Stromal cell of bone marrow (primary cell): ENCODE measurements around the gene FFAR1.

Source experiments
- DNase-seq: peaks from one replicate; pipeline ENCODE4 v3.0.0-alpha.2; 2012; ENCODE audit warnings: low read depth

FFAR1 gene

GRCh38 chr19:35347171-35347929 is at the start of gene FFAR1:
Gene FFAR1 (plus strand): TSS chr19:35347902. CDS start chr19:35351552, 3,650 bp downstream.
- DNase-seq = no peak

DNA sequence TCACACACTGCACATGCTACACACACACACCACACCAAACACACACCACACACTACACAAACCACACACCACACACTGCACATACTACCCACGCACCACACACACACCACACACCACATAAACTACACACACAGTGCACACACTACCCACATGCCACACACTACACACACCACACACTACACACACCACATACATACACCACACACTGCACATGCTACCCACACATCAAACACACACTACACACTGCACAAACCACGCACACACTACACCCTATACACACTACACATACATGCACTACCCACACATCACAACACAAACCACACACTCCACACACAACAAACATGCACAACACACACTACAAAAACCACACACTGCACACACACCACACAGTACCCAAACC is 49.8 kb upstream of the FFAR1 start:
- no peak for DNase-seq

- no peak for DNase-seq
These were observed 49.1 kb upstream of the FFAR1 start for GRCh38 chr19:35298561-35298972.

DNA sequence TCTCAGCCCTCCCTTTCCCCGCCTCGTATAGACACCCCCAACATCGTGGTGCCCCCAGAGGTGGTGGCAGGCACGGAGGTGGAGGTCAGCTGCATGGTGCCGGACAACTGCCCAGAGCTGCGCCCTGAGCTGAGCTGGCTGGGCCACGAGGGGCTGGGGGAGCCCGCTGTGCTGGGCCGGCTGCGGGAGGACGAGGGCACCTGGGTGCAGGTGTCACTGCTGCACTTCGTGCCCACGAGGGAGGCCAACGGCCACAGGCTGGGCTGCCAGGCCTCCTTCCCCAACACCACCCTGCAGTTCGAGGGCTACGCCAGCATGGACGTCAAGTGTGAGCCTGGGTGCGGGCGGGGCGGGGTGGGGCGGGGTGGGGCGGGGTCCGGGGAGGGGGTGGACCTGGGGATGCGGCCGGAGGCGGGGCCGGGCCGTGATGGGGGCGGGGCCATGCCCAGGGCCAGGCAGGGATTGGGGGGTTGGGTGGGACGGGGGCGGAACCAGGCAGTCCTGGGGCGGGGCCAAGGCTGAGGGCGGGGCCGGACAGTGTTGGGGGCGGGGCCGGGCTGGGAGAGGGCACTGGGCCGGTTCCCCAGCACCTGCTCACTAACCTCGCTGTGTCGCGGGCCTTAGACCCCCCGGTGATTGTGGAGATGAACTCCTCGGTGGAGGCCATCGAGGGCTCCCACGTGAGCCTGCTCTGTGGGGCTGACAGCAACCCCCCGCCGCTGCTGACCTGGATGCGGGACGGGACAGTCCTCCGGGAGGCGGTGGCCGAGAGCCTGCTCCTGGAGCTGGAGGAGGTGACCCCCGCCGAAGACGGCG is 48.0 kb upstream of the FFAR1 start:
- no peak for DNase-seq

DNA sequence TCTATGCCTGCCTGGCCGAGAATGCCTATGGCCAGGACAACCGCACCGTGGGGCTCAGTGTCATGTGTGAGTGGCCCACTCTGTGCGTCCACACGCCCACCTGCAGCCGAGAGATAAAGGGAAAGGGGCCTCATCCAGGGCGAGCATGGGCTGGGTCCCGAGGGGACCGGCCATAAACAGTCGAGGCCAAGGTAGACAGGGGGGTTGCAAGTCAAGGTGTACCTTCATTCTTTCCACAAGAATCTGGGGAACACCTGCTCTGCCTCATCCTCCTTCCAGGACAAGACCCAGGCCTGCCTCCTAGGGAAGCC is 47.4 kb upstream of the FFAR1 start:
- DNase-seq = no peak

GRCh38 chr19:35301961-35302360 is 45.7 kb upstream of the FFAR1 start:
- no peak for DNase-seq

GRCh38 chr19:35302446-35302845 is 45.3 kb upstream of the FFAR1 start:
- DNase-seq = no peak

GRCh38 chr19:35303357-35303915 is 44.3 kb upstream of the FFAR1 start:
- DNase-seq = no peak

DNA sequence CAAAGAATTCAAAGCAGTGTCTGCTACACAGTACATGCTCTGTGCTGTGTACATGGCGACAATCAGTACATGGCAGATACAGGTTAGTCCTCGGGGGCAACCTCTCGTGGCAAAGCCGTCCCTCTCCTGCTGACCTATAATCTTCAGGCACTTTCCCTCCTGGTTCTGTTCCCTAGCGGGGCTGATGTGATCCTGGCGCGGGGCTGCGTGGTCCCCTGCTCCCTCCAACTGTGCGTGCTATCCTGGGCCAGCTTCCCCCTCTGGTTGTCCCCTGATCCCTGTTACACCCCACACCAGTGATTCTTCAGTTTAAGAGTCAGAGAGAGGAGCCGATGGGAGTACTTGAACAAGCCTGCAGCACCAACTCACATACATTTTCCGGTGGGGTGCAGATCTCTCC is 43.7 kb upstream of the FFAR1 start:
- DNase-seq = no peak

DNA sequence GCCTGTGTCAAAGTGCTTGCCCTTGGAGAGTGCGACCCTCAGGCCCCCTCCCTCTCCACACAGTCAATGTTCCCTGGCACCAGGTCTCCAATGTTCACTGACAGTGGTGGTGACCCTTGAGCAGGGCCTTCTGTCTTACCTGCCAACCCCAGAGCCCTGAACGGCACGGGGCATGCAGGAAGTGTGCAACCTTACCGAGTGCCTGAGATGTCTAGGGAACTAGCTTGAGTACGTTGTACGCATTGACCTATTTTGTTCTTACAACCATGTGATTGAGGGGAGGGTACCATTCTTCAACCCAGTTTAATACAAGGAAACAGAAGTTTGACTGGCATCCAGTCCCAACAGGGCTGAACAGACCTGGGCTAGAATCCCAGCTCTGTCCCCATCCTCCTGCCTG is 42.5 kb upstream of the FFAR1 start:
- no peak for DNase-seq

DNA sequence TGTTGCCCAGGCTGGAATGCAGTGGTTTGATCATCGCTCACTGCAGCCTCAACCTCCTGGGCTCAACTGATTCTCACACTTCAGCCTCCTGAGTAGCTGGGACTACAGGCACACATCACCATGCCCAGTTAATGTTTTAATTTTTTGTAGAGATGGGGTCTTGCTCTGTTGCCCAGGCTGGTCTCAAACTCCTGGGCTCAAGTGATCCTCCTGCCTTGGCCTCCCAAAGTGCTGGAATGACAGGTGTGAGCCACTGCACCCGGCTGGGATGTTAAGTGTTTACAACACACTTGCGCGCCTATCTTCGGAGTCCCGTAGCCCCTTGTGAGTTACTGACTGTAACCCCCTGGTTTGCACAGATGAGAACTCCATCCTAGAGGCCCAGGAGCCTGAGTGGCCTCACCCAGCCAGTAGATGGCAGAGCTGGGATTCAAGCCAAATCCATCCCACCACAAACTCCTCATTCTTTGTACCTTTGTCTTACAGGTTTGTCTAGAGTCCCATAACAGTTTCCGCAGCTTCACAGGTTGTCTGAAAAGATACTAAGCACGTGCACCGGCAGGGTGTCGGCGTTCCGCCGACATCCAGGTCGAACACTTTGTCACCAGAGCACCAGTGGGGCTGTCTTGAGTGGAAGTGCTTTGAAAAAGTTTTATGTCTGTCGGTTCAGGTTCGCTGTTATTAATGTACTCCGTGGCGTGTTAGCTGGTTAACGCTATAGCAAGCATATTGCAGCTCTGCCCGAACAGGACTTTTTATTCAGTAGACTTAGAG is 41.0 kb upstream of the FFAR1 start:
- DNase-seq = no peak

DNA sequence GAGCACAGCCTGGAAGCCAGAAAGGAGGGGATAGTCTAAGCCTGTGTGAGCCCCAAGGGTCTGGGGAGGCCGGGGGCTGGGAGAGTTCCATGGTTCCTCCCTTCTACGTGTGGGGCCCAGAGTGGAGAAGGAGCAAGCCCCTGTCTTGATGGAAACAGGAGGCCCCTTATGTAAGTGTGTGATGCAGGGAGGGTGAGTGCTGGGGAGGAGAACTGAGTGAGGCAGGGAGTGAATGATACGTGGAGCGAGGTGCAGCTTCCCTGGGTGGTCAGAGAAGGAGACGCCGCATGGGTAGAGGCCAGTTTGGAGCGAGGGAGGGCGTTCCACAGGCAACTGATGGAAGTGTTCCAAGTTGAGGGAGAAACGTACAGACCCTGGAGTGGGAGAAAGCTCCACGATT is 39.8 kb upstream of the FFAR1 start:
- DNase-seq = no peak

DNA sequence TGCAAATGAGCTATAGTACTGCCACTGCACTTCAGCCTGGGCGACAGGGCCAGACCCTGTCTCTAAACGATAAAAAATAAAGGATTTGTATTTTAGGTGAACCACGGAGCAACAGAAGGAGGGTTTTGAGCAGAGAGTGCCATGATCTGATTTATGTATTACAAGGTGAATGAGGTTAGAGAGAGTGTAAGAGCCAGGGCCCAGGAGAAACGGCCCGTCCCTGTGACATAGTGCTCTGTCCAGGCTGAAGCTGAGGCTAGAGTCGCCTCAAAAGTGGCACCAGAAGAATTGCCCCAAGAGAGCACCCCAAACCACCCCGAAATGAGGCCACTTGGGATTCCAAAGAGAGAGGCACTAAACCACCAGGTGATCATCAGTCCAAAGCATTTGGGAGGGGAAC is 38.8 kb upstream of the FFAR1 start:
- no peak for DNase-seq

GRCh38 chr19:35309481-35310279 is 38.0 kb upstream of the FFAR1 start:
- no peak for DNase-seq

DNA sequence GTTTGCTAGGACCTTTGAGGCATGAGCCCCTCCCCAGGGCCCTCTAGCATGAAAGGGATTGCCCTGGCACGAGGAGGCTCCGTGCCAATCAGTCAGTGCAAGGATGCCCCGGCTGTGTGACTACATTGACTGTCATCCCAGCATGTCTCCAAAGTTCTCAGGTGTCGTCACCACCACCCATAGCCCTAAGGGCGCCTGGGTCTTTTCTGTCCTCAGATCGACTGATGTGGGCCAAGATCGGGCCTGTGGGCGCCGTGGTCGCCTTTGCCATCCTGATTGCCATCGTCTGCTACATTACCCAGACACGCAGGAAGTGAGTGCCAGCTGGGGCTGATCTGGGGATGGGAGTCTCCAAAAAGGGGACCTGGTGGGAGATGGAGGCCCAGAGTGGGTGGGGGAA is 37.4 kb upstream of the FFAR1 start:
- no peak for DNase-seq

DNA sequence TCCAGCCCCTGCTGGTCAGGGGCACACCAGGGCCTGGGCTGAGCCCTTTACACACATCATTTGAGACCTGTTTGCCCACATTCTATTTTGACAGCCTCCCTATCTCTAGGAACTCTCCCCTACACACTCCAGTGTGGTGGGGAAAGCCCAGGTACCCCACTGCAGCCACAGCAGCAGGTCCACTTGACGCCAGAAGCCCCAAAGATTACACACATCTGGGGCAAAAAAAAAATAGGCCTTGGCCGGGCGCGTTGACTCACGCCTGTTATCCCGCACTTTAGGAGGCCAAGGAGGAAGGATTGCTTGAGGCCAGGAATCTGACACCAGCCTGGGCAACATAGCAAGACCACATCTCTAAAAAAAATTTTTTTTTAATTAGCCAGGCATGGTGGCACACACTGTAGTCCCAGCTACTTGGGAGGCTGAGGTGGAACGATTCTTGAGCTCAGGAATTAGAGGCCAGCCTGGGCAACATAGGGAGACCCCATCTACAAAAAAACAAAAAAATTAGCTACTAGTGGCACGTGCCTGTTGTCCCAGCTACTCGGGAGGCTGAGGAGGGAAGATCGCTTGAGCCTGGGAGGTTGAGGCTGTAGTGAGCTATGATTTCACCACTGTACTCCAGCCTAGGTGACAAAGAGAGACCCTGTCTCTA is 36.8 kb upstream of the FFAR1 start:
- no peak for DNase-seq

GRCh38 chr19:35311901-35312665 is 35.6 kb upstream of the FFAR1 start:
- DNase-seq = no peak

DNA sequence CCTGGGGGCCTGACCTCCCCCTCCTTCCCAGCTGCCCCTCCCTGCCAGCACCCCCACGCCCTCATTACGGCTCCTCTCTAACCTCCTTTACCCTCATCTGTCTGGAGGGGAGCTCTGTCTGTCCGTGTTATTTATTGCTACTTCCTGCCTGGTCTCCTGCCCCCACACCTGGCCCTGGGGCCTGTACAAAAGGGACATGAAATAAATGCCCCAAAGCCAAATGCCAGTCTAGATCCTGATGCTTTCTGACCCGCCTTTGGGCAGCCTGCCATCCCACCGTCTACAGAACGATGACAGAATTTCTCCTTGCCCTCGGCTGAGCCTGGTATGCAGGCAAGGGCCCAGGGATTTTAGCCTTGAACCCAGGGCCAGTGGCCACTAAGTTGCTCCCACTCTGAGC is 34.1 kb upstream of the FFAR1 start:
- DNase-seq = no peak

DNA sequence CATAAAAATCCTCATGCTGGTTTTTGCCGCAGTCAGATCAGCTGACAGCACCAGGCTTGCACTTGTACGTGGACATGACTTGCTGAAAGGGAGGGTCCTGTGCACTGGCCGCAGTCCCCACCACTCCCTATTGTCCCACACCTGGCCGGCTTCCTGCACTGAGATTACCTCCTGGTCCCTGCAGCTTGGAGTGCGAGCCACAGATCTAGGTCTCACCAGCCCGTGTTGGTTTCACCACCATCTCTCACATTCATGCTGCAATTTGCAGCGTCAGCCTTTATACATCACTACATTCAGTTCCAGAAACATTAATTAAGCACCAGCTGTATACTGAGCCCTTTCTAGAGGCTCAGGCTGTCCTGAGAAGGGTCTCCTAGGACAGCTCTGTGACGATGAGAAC is 33.7 kb upstream of the FFAR1 start:
- DNase-seq = no peak

DNA sequence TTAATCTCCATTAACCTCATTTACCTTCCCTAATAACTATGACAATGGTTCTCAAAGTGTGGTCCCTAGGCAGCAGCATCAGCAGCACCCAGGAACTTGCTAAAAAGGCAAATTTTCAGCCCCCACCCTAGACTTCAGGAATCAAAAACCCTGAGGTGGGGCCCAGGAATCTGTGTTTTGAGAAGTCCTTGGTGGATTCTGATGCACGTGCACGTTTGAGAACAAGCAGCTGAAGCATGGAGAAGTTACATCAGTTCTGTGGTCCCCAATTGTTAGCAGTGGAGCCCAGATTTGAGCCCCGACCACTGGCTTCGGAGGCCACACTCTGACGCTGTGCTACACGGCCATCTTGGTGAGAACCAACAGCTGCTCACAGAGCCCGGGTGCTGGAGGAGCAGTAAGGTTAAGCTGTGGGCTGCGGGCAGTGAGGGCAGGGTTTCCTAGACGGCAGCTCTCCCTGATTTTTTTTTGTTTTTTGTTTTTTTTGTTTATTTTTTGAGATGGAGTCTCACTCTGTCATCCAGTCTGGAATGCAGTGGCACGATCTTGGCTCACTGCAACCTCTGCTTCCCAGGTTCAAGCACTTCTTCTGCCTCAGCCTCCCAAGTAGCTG is 32.7 kb upstream of the FFAR1 start:
- no peak for DNase-seq
